IMR-90 (cell line): ENCODE results near the gene SLC38A5. TPM values are rescaled to one million over a fixed set of nuclear protein-coding genes. Genes with fewer than 3 reads are reported as not detected.

Source experiments
- ATAC-seq: fragments of 200-7000 bp; cut with Tn5 transposase; 2 replicates; pipeline ENCODE4 v1.9.1; 2020; ENCODE audit warnings: low read depth, mild to moderate bottlenecking, moderate library complexity
- BruUV-seq: library from RNA; stranded (reverse); fragments of 400-500 nt; replicated peaks from 2 replicates; lab custom pipeline; 2021; lab: Mats Ljungman, UMichigan
- CTCF ChIA-PET: fragments of 300-600 bp; formaldehyde crosslinking; extraction: SDS; loops from one replicate; lab custom pipeline; 2021; ENCODE audit warnings: antibody characterized with exemption; lab: Yijun Ruan, JAX
- POLR2A ChIA-PET: fragments of 300-600 bp; sonication (Branson Sonifier 250); formaldehyde crosslinking; loops from one replicate; lab custom pipeline; 2022; ENCODE audit warnings: antibody characterized with exemption; ENCODE audit not compliant: unreplicated experiment; lab: Charles Lee
- DNase-seq: peaks from one replicate; pipeline ENCODE4 v3.0.0; 2013
- H2AFZ ChIP-seq: replicated peaks from 2 replicates; pipeline ENCODE3; 2013; ENCODE audit warnings: low read length, mild to moderate bottlenecking; ENCODE audit not compliant: poor library complexity
- H2AK5ac ChIP-seq: 2 replicates; pipeline ENCODE4 v1.6.1; 2013; ENCODE audit warnings: low read depth, low read length, inconsistent platforms
- H2AK9ac ChIP-seq: replicated peaks from 2 replicates; pipeline ENCODE3; 2013; ENCODE audit warnings: mild to moderate bottlenecking, low read depth, low read length, moderate library complexity; ENCODE audit not compliant: poor library complexity
- H2BK120ac ChIP-seq: 2 replicates; pipeline ENCODE4 v1.6.1; 2013; ENCODE audit warnings: low read depth, low read length, inconsistent platforms
- H2BK15ac ChIP-seq: 3 replicates; pipeline ENCODE4 v1.6.1; 2013; ENCODE audit warnings: low read depth, low read length, inconsistent platforms
- H2BK20ac ChIP-seq: 2 replicates; pipeline ENCODE4 v1.6.1; 2013; ENCODE audit warnings: low read depth, mild to moderate bottlenecking, inconsistent platforms, low read length, moderate library complexity
- H2BK5ac ChIP-seq: 2 replicates; pipeline ENCODE4 v1.6.1; 2013; ENCODE audit warnings: mild to moderate bottlenecking, low read depth, low read length, inconsistent platforms; ENCODE audit not compliant: poor library complexity, severe bottlenecking
- H3K14ac ChIP-seq: replicated peaks from 2 replicates; pipeline ENCODE4 v1.6.1; 2013; ENCODE audit warnings: low read depth, low read length, inconsistent platforms
- H3K18ac ChIP-seq: 2 replicates; pipeline ENCODE4 v1.6.1; 2013; ENCODE audit warnings: low read depth, low read length, control low read depth
- H3K23ac ChIP-seq: 2 replicates; pipeline ENCODE4 v1.6.1; 2013; ENCODE audit warnings: low read depth, low read length, inconsistent platforms
- H3K27ac ChIP-seq: 2 replicates; pipeline ENCODE4 v1.5.1; 2013; ENCODE audit warnings: mild to moderate bottlenecking, control low read depth, low read length; ENCODE audit not compliant: insufficient read depth
- H3K27me3 ChIP-seq: 2 replicates; pipeline ENCODE4 v1.6.1; 2013; ENCODE audit warnings: low read length; ENCODE audit not compliant: control insufficient read depth, insufficient read depth
- H3K36me3 ChIP-seq: 2 replicates; pipeline ENCODE4 v1.6.1; 2013; ENCODE audit warnings: low read length, mixed read lengths; ENCODE audit not compliant: control insufficient read depth, insufficient read depth
- H3K4ac ChIP-seq: 2 replicates; pipeline ENCODE4 v1.6.1; 2013; ENCODE audit warnings: low read depth, low read length, inconsistent platforms
- H3K4me1 ChIP-seq: 2 replicates; pipeline ENCODE4 v1.6.1; 2013; ENCODE audit warnings: low read length, mixed read lengths; ENCODE audit not compliant: control insufficient read depth, insufficient read depth
- H3K4me2 ChIP-seq: 2 replicates; pipeline ENCODE4 v1.6.1; 2013; ENCODE audit warnings: low read depth, mild to moderate bottlenecking, control low read depth, low read length, moderate library complexity
- H3K4me3 ChIP-seq: 2 replicates; pipeline ENCODE4 v1.5.1; 2013; ENCODE audit warnings: low read depth, mild to moderate bottlenecking, control low read depth, low read length, moderate library complexity; ENCODE audit not compliant: insufficient read depth
- H3K56ac ChIP-seq: 2 replicates; pipeline ENCODE4 v1.6.1; 2013; ENCODE audit warnings: low read length, inconsistent platforms; ENCODE audit not compliant: insufficient read depth; ENCODE audit errors: extremely low read depth
- H3K79me1 ChIP-seq, 2 experiments: 2 replicates each; pipeline ENCODE4 v1.6.1; 2013; ENCODE audit warnings: low read length in 2 of 2, inconsistent platforms in 1 of 2, low read depth in 1 of 2
- H3K9ac ChIP-seq: 2 replicates; pipeline ENCODE4 v1.6.1; 2013; ENCODE audit warnings: low read depth, low read length, control low read depth
- H3K9me1 ChIP-seq: 2 replicates; pipeline ENCODE4 v1.6.1; 2013; ENCODE audit warnings: low read length, inconsistent platforms; ENCODE audit not compliant: insufficient read depth
- H3K9me3 ChIP-seq: 2 replicates; pipeline ENCODE4 v1.6.1; 2013; ENCODE audit warnings: low read length; ENCODE audit not compliant: control insufficient read depth, insufficient read depth
- H4K20me1 ChIP-seq: 2 replicates; pipeline ENCODE4 v1.6.1; 2013; ENCODE audit warnings: low read length, inconsistent platforms; ENCODE audit not compliant: insufficient read depth
- H4K5ac ChIP-seq: 2 replicates; pipeline ENCODE4 v1.6.1; 2013; ENCODE audit warnings: mild to moderate bottlenecking, low read depth, low read length, control low read depth
- H4K8ac ChIP-seq, 2 experiments: 2 replicates each; pipeline ENCODE4 v1.6.1; 2013; ENCODE audit warnings: low read depth in 2 of 2, low read length in 2 of 2, control low read depth in 1 of 2, inconsistent platforms in 1 of 2
- H4K91ac ChIP-seq: 2 replicates; pipeline ENCODE4 v1.6.1; 2013; ENCODE audit warnings: low read depth, low read length, inconsistent platforms; ENCODE audit not compliant: insufficient read depth
- BHLHE40 ChIP-seq: fragments of 150-350 bp; IDR thresholded peaks from 2 replicates; pipeline ENCODE4 v1.6.1; 2016; ENCODE audit warnings: mild to moderate bottlenecking, low read depth, low read length
- CEBPB ChIP-seq: IDR thresholded peaks from 2 replicates; pipeline ENCODE4 v1.6.1; 2012; ENCODE audit warnings: low read depth, low read length, improper control_type of control experiment
- CHD1 ChIP-seq: IDR thresholded peaks from 2 replicates; pipeline ENCODE4 v1.6.1; 2012; ENCODE audit warnings: low read depth, low read length, improper control_type of control experiment
- FOS ChIP-seq: fragments of 150-350 bp; IDR thresholded peaks from 2 replicates; pipeline ENCODE4 v1.6.1; 2016; ENCODE audit warnings: low read depth, low read length
- MAFK ChIP-seq: IDR thresholded peaks from 2 replicates; pipeline ENCODE4 v1.6.1; 2012; ENCODE audit warnings: low read depth, low read length, improper control_type of control experiment
- MAZ ChIP-seq: IDR thresholded peaks from 2 replicates; pipeline ENCODE4 v1.6.1; 2012; ENCODE audit warnings: low read depth, mild to moderate bottlenecking, low read length, improper control_type of control experiment, moderate library complexity, borderline replicate concordance
- MXI1 ChIP-seq: IDR thresholded peaks from 2 replicates; pipeline ENCODE4 v1.6.1; 2012; ENCODE audit warnings: low read depth, mild to moderate bottlenecking, low read length, moderate library complexity, borderline replicate concordance
- NFE2L2 ChIP-seq: fragments of 150-350 bp; IDR thresholded peaks from 2 replicates; pipeline ENCODE4 v1.6.1; 2016; ENCODE audit warnings: low read depth, mild to moderate bottlenecking, low read length
- RAD21 ChIP-seq: IDR thresholded peaks from 2 replicates; pipeline ENCODE4 v1.6.1; 2012; ENCODE audit warnings: low read length, improper control_type of control experiment
- RCOR1 ChIP-seq: IDR thresholded peaks from 2 replicates; pipeline ENCODE4 v1.6.1; 2012; ENCODE audit warnings: mild to moderate bottlenecking, low read length, improper control_type of control experiment; ENCODE audit not compliant: insufficient replicate concordance
- RFX5 ChIP-seq: IDR thresholded peaks from 2 replicates; pipeline ENCODE4 v1.8.0; 2012; ENCODE audit warnings: low read depth, mild to moderate bottlenecking, low read length, moderate library complexity
- SMC3 ChIP-seq: fragments of 150-350 bp; IDR thresholded peaks from 2 replicates; pipeline ENCODE4 v1.6.1; 2016; ENCODE audit warnings: low read depth, mild to moderate bottlenecking, antibody characterized with exemption, low read length, moderate library complexity
- WGBS, 2 experiments: methylation state at CpG; one replicate each; pipeline versions ENCODE4 v1.1.5 to v1.1.7; 2013; ENCODE audit warnings: missing lambda C conversion rate in 2 of 2; ENCODE audit not compliant: insufficient read length in 1 of 2; ENCODE audit errors: extremely low coverage in 2 of 2; 5-methylcytosine and 5-hydroxymethylcytosine counted together
- dilution Hi-C: fragments of 300-500 bp; cut with HindIII; formaldehyde crosslinking; loops from one replicate; pipeline ENCODE4 v1.14.3; 2018; ENCODE audit warnings: low sequenced_read_pairs; ENCODE audit not compliant: unreplicated experiment
- in situ Hi-C: fragments of 300-500 bp; cut with MboI; formaldehyde crosslinking; loops from 3 replicates; pipeline ENCODE4 v1.14.3; 2019; ENCODE audit warnings: low sequenced_read_pairs, inconsistent platforms, mixed read lengths
- intact Hi-C: fragments of 100-400 bp; cut with micrococcal nuclease; formaldehyde crosslinking; loops from 2 replicates; pipeline ENCODE4 v1.10.0; 2022
- polyA plus RNA-seq, 3 experiments: library from polyadenylated mRNA; depleted of rRNA; stranded (reverse); fragments of >200 nt; gene quantifications; 2 replicates each; pipeline ENCODE4 v1.2.3, GENCODE V29; 2012; ENCODE audit warnings: low replicate concordance in 1 of 3
- total RNA-seq: library from RNA; depleted of rRNA; stranded (reverse); fragments of >200 nt; gene quantifications from 2 replicates; pipeline ENCODE4 v1.2.3, GENCODE V29; 2012
- TF ChIP-seq, protein P1 (sequence below): fragments of 150-350 bp; IDR thresholded peaks from 2 replicates; pipeline ENCODE4 v1.6.1; 2017; ENCODE audit warnings: mild to moderate bottlenecking, antibody characterized with exemption, low read length, low read depth
- TF ChIP-seq, protein P2 (sequence below): conservative IDR thresholded peaks from 2 replicates; pipeline ENCODE4 v1.5.1; 2012; ENCODE audit warnings: mild to moderate bottlenecking, low read depth, low read length, improper control_type of control experiment

SLC38A5 gene
- total and polyA plus RNA-seq, 2 of the 4 experiments (the other 2 are of a cell fraction), result 12.2 to 20.4 TPM

DNA sequence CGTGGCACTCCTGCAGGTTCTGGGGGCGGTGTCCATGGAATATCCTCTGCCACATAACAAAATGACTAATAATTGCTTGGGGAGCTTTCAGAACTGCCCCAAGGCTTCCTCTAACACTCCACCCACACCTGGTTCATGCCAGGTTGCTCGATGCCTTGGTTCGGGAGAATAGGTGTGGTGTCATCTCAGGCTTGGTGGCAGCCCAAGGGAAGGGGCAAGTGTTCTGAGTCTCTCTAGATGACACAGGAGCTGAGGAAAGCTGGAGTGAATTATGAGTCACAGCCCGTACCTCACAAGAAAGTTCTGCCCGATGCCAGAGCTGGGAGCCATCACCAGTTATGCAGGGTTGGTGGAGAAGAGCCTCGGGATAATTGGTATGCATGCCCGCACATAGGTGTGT lies 20.6 kb upstream of the SLC38A5 start:
- no peak for ATAC-seq

More for the DNA sequence above, 20.6 kb upstream of the SLC38A5 start:
- no peak overlapping the region for H3K14ac ChIP-seq
- no peak overlapping the region for H2AK5ac ChIP-seq
- H3K56ac ChIP-seq, result no peak overlapping the region
- H3K9me3 ChIP-seq, result no peaks in the 10 kb centered on the region; the same call in 1 of the 2 replicates
- H4K5ac ChIP-seq, result no peak overlapping the region
- H4K91ac ChIP-seq, result no peak overlapping the region
- H2AK9ac ChIP-seq, result no peak overlapping the region
- H3K4ac ChIP-seq, result no peak overlapping the region
- no peak overlapping the region for H2BK20ac ChIP-seq
- peaks cover 3% of the 10 kb centered on the region; the same call in 1 of the 2 replicates for H3K36me3 ChIP-seq
- H4K20me1 ChIP-seq, result no peaks in the 10 kb centered on the region
- ChIA-PET POLR2A (no interaction called here), CTCF (no interaction called here)
- no peak overlapping the region for H2AFZ ChIP-seq
- H3K9me1 ChIP-seq, result peaks cover 11% of the 10 kb centered on the region
- no peak for DNase-seq
- no peaks in the 10 kb centered on the region for H3K27me3 ChIP-seq
- intact Hi-C loops, result loop anchor here (5.0 kb wide), 2 partner anchors 463 to 653 kb away; partner anchors contain the start of gene ZNF81
- dilution Hi-C loops, result no loop called here
- no peak overlapping the region for H4K8ac ChIP-seq
- H3K4me2 ChIP-seq, result no peak overlapping the region
- no peak overlapping the region for H3K18ac ChIP-seq
- no peak overlapping the region for H2BK120ac ChIP-seq
- H3K27ac ChIP-seq, result no peak overlapping the region
- no peak overlapping the region for H2BK15ac ChIP-seq
- TF ChIP-seq RAD21 (no peak), CEBPB (no peak), MAZ (no peak), RFX5 (no peak), SMC3 (no peak), CHD1 (no peak), FOS (no peak), BHLHE40 (no peak), MXI1 (no peak), NFE2L2 (no peak), RCOR1 (no peak), MAFK (no peak)
- TF ChIP-seq, protein P1, sequence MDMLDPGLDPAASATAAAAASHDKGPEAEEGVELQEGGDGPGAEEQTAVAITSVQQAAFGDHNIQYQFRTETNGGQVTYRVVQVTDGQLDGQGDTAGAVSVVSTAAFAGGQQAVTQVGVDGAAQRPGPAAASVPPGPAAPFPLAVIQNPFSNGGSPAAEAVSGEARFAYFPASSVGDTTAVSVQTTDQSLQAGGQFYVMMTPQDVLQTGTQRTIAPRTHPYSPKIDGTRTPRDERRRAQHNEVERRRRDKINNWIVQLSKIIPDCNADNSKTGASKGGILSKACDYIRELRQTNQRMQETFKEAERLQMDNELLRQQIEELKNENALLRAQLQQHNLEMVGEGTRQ, result no peak
- TF ChIP-seq, protein P2, sequence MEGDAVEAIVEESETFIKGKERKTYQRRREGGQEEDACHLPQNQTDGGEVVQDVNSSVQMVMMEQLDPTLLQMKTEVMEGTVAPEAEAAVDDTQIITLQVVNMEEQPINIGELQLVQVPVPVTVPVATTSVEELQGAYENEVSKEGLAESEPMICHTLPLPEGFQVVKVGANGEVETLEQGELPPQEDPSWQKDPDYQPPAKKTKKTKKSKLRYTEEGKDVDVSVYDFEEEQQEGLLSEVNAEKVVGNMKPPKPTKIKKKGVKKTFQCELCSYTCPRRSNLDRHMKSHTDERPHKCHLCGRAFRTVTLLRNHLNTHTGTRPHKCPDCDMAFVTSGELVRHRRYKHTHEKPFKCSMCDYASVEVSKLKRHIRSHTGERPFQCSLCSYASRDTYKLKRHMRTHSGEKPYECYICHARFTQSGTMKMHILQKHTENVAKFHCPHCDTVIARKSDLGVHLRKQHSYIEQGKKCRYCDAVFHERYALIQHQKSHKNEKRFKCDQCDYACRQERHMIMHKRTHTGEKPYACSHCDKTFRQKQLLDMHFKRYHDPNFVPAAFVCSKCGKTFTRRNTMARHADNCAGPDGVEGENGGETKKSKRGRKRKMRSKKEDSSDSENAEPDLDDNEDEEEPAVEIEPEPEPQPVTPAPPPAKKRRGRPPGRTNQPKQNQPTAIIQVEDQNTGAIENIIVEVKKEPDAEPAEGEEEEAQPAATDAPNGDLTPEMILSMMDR, result no peak
- no peak overlapping the region for H2BK5ac ChIP-seq
- H3K4me1 ChIP-seq, result peaks cover 5% of the 10 kb centered on the region
- in situ Hi-C loops, result loop anchor here (10.0 kb wide), 1 partner anchor 406 kb away; no protein-coding TSS in a partner anchor
- no peak overlapping the region for H3K9ac ChIP-seq
- BruUV-seq, result no TSS peak
- no peak overlapping the region for H3K23ac ChIP-seq
- WGBS, 2 experiments, result 92% methylated on average over 2 of the region's 8 CpGs; no CpG with 5 or more reads in 1 of the 2 experiments
- no peaks in the 10 kb centered on the region for H3K79me1 ChIP-seq
- no peak overlapping the region for H3K4me3 ChIP-seq
